HEK293T (cell line): ENCODE measurements around the gene FNDC3A.

Source experiments
- BHLHE40 ChIP-seq: fragments of 450-650 bp; IDR thresholded peaks from 2 replicates; pipeline ENCODE4 v1.6.1; 2016; ENCODE audit warnings: mild to moderate bottlenecking, moderate library complexity, borderline replicate concordance
- ELF4 ChIP-seq: fragments of 450-650 bp; IDR thresholded peaks from 2 replicates; pipeline ENCODE4 v1.6.1; 2017; ENCODE audit warnings: antibody characterized with exemption
- FOXA1 ChIP-seq: fragments of 450-650 bp; IDR thresholded peaks from 2 replicates; pipeline ENCODE4 v1.6.1; 2016; ENCODE audit warnings: mild to moderate bottlenecking
- FOXK2 ChIP-seq: fragments of 450-650 bp; IDR thresholded peaks from 2 replicates; pipeline ENCODE4 v1.6.1; 2016; ENCODE audit warnings: mild to moderate bottlenecking
- FOXM1 ChIP-seq: fragments of 450-650 bp; IDR thresholded peaks from 2 replicates; pipeline ENCODE4 v1.6.1; 2017; ENCODE audit warnings: mild to moderate bottlenecking, borderline replicate concordance
- HDGF ChIP-seq: fragments of 450-650 bp; IDR thresholded peaks from 2 replicates; pipeline ENCODE4 v1.6.1; 2017; ENCODE audit warnings: antibody characterized with exemption, borderline replicate concordance
- L3MBTL2 ChIP-seq: fragments of 450-650 bp; conservative IDR thresholded peaks from 2 replicates; pipeline ENCODE4 v1.6.1; 2016; ENCODE audit warnings: mild to moderate bottlenecking
- LEF1 ChIP-seq: fragments of 450-650 bp; IDR thresholded peaks from 2 replicates; pipeline ENCODE4 v1.6.1; 2017; ENCODE audit warnings: mild to moderate bottlenecking, borderline replicate concordance
- NFRKB ChIP-seq: fragments of 450-650 bp; IDR thresholded peaks from 2 replicates; pipeline ENCODE4 v1.6.1; 2016; ENCODE audit warnings: mild to moderate bottlenecking, moderate library complexity
- PKNOX1 ChIP-seq: fragments of 450-650 bp; IDR thresholded peaks from 2 replicates; pipeline ENCODE4 v1.6.1; 2016
- SUZ12 ChIP-seq: fragments of 450-650 bp; IDR thresholded peaks from 2 replicates; pipeline ENCODE4 v1.6.1; 2016; ENCODE audit warnings: mild to moderate bottlenecking
- ZNF384 ChIP-seq: fragments of 450-650 bp; IDR thresholded peaks from 2 replicates; pipeline ENCODE4 v1.6.1; 2016

GRCh38 chr13:49241296-49241695 lies 265.6 kb downstream of the FNDC3A start:
- TF ChIP-seq PKNOX1: no peak
- TF ChIP-seq BHLHE40: no peak
- no peak for TF ChIP-seq L3MBTL2
- no peak for TF ChIP-seq LEF1
- no peak for TF ChIP-seq FOXM1
- no peak for TF ChIP-seq SUZ12
- TF ChIP-seq FOXA1: no peak
- no peak for TF ChIP-seq FOXK2
- TF ChIP-seq HDGF: no peak
- no peak for TF ChIP-seq NFRKB
- TF ChIP-seq ZNF384: no peak
- no peak for TF ChIP-seq ELF4
